Ishikawa (cell line): ENCODE data around the gene ATP6V1E1.

Experiments used
- CEBPB ChIP-seq: IDR thresholded peaks from 2 replicates; pipeline ENCODE4 v1.6.1; 2012
- CREB1 ChIP-seq: IDR thresholded peaks from 2 replicates; pipeline ENCODE4 v1.6.1; 2012; ENCODE audit warnings: low read depth
- EGR1 ChIP-seq: IDR thresholded peaks from 2 replicates; pipeline ENCODE4 v1.6.1; 2012
- EP300 ChIP-seq: IDR thresholded peaks from 2 replicates; pipeline ENCODE4 v1.6.1; 2012; ENCODE audit warnings: borderline replicate concordance
- FOXM1 ChIP-seq: IDR thresholded peaks from 2 replicates; pipeline ENCODE4 v1.6.1; 2012; ENCODE audit warnings: low read depth, borderline replicate concordance
- MAX ChIP-seq: IDR thresholded peaks from 2 replicates; pipeline ENCODE4 v1.6.1; 2012
- NFIC ChIP-seq: IDR thresholded peaks from 2 replicates; pipeline ENCODE4 v1.6.1; 2012
- RAD21 ChIP-seq: IDR thresholded peaks from 2 replicates; pipeline ENCODE4 v1.6.1; 2012; ENCODE audit warnings: low read depth
- REST ChIP-seq: IDR thresholded peaks from 2 replicates; pipeline ENCODE4 v1.6.1; 2012; ENCODE audit warnings: low read depth, mild to moderate bottlenecking
- TAF1 ChIP-seq: IDR thresholded peaks from 2 replicates; pipeline ENCODE4 v1.6.1; 2012; ENCODE audit warnings: low read depth, mild to moderate bottlenecking
- TCF12 ChIP-seq: IDR thresholded peaks from 2 replicates; pipeline ENCODE4 v1.6.1; 2012; ENCODE audit warnings: low read depth
- TEAD4 ChIP-seq: IDR thresholded peaks from 2 replicates; pipeline ENCODE4 v1.6.1; 2012
- USF1 ChIP-seq: IDR thresholded peaks from 2 replicates; pipeline ENCODE4 v1.6.1; 2012
- YY1 ChIP-seq: IDR thresholded peaks from 2 replicates; pipeline ENCODE4 v1.6.1; 2012; ENCODE audit warnings: low read depth
- ZBTB7A ChIP-seq: IDR thresholded peaks from 2 replicates; pipeline ENCODE4 v1.6.1; 2012; ENCODE audit warnings: low read depth

Gene ATP6V1E1

GRCh38 chr22:17647452-17647851, 18.9 kb upstream of the ATP6V1E1 start:
- TF ChIP-seq USF1: no peak
- no peak for TF ChIP-seq CREB1
- TF ChIP-seq TEAD4: no peak
- TF ChIP-seq NFIC: no peak
- no peak for TF ChIP-seq EP300
- TF ChIP-seq EGR1: no peak
- no peak for TF ChIP-seq YY1
- no peak for TF ChIP-seq TAF1
- TF ChIP-seq MAX: no peak
- TF ChIP-seq FOXM1: no peak
- TF ChIP-seq TCF12: no peak
- TF ChIP-seq REST: no peak
- TF ChIP-seq RAD21: no peak
- TF ChIP-seq ZBTB7A: no peak
- no peak for TF ChIP-seq CEBPB

- no peak for TF ChIP-seq CEBPB
- no peak for TF ChIP-seq MAX
- no peak for TF ChIP-seq RAD21
- TF ChIP-seq CREB1: no peak
- TF ChIP-seq ZBTB7A: no peak
- no peak for TF ChIP-seq TEAD4
- TF ChIP-seq FOXM1: no peak
- no peak for TF ChIP-seq EP300
- no peak for TF ChIP-seq YY1
- no peak for TF ChIP-seq TAF1
- TF ChIP-seq USF1: no peak
- TF ChIP-seq NFIC: no peak
- no peak for TF ChIP-seq EGR1
- no peak for TF ChIP-seq TCF12
- TF ChIP-seq REST: no peak
Observed at GRCh38 chr22:17641269-17641668, 12.7 kb upstream of the ATP6V1E1 start.

- TF ChIP-seq EP300: no peak
- TF ChIP-seq CEBPB: no peak
- TF ChIP-seq TAF1: no peak
- TF ChIP-seq RAD21: no peak
- no peak for TF ChIP-seq MAX
- TF ChIP-seq TEAD4: no peak
- no peak for TF ChIP-seq NFIC
- no peak for TF ChIP-seq YY1
- no peak for TF ChIP-seq CREB1
- TF ChIP-seq REST: no peak
- no peak for TF ChIP-seq ZBTB7A
- TF ChIP-seq EGR1: no peak
- no peak for TF ChIP-seq FOXM1
- no peak for TF ChIP-seq USF1
- TF ChIP-seq TCF12: no peak
Observed at GRCh38 chr22:17639247-17639741, 10.7 kb upstream of the ATP6V1E1 start.
